GM12891 (cell line): Measurements from ENCODE around the gene DHRS3.
"Not testable (repeated sequence)": the region's sequence is repeated elsewhere in the genome, so short reads cannot be mapped to it uniquely, and the experiment has no call there.

Source experiments
- DNase-seq: peaks from one replicate; pipeline ENCODE4 v3.0.0; 2011; ENCODE audit warnings: low spot score; ENCODE audit not compliant: insufficient read length
- FAIRE-seq: peaks from 2 replicates; lab custom pipeline; 2011; peaks lifted over from hg19 to GRCh38; lab: Jason Lieb, UNC
- PAX5 ChIP-seq: IDR thresholded peaks from 2 replicates; pipeline ENCODE4 v1.6.1; 2011; ENCODE audit warnings: low read length, moderate library complexity, mild to moderate bottlenecking; ENCODE audit not compliant: insufficient read depth, severe bottlenecking
- POLR2A ChIP-seq: IDR thresholded peaks from 2 replicates; pipeline ENCODE4 v1.6.1; 2011; ENCODE audit warnings: low read depth, low read length, control low read depth
- POLR2AphosphoS5 ChIP-seq: IDR thresholded peaks from 2 replicates; pipeline ENCODE4 v1.6.1; 2011; ENCODE audit warnings: low read depth, low read length, control low read depth
- POU2F2 ChIP-seq: IDR thresholded peaks from 2 replicates; pipeline ENCODE4 v1.6.1; 2011; ENCODE audit warnings: low read depth, mild to moderate bottlenecking, control low read depth, low read length, moderate library complexity
- SPI1 ChIP-seq: IDR thresholded peaks from 2 replicates; pipeline ENCODE4 v1.6.1; 2011; ENCODE audit warnings: low read depth, low read length, control low read depth
- TAF1 ChIP-seq: IDR thresholded peaks from 2 replicates; pipeline ENCODE4 v1.6.1; 2011; ENCODE audit warnings: low read depth, low read length, control low read depth

DHRS3 gene

DNA sequence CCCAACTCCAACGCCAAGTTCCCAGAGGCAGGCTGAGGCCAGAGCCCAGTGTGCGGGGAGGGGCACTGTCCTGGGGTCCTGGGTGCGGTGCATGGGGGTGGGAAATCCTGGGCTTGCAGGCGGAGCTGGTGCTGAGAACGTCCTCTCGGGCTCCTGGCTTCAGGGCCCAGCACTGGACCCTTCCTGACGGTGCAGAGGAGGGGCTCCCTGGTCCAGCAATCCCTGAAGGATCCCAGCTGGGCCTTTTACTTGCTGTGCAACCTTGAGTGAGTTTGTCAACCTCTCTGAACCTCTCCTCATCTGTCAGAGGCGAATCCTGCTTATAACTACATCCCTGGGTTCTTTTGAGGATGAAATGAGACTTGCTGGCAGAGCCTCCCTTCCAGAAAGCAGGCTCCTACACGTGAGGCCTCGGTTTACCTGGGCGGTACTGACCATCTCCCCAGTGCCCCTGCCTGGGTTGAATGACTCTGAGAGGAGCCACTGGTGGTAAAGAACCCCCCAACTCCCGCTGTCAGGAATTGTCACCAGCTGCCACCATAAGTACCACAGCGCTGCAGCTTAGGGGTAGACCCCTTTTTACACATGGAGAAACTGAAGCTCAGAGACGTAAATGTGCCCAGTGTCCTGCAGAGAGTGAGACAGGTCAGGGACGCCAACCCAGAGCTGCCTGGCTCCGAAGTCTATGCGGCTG lies 77.3 kb downstream of the DHRS3 start:
- DNase-seq, result no peak
- no peak for FAIRE-seq
- TF ChIP-seq PAX5, result no peak
- no peak for TF ChIP-seq POLR2AphosphoS5
- TF ChIP-seq SPI1, result no peak
- TF ChIP-seq POU2F2, result no peak
- no peak for TF ChIP-seq TAF1
- no peak for TF ChIP-seq POLR2A

DNA sequence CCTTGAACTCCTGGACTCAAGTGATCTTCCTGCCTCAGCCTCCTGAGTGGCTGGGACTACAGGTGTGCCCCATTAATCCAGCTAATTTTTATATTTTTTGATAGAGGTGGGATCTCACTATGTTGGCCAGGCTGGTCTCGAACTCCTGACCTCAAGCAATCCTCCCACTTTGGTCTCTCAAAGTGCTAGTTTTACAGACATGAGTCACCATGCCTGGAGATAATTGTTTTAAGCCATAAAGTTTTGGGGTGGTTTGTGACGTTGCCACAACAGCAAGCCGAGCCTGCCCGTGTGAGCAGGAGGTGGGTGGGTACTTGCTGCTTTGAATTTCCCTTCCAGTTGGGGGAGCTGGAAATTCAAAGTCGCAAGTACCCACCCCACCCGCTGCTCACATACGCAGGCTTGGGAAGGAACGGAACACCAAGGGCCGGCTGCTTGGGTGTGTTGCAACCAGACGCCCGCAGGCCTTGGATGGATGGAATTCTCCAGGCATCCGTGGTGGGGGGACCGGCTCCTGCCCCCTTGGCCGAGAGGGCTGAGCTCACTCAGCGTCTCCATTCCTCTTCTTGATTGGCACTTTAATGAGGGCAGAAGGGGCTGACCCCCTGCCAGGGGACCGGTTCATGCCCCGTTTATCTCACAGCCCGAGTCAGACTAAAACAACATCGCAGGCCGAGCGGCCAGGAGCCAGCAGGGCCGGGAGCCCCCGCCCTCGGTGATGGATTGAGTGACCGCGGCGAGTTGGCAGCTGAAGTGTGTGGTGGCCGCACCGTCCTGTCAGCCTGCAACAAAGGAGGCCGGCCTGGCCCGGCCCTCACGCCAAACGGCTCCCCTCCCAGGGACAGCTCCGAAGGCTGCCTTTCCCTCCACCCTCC lies 78.1 kb downstream of the DHRS3 start:
- TF ChIP-seq POLR2AphosphoS5, result no peak
- no peak for TF ChIP-seq POLR2A
- TF ChIP-seq SPI1, result no peak
- TF ChIP-seq TAF1, result no peak
- no peak for TF ChIP-seq POU2F2
- TF ChIP-seq PAX5, result no peak
- FAIRE-seq (no peak), DNase-seq (no peak)

DNA sequence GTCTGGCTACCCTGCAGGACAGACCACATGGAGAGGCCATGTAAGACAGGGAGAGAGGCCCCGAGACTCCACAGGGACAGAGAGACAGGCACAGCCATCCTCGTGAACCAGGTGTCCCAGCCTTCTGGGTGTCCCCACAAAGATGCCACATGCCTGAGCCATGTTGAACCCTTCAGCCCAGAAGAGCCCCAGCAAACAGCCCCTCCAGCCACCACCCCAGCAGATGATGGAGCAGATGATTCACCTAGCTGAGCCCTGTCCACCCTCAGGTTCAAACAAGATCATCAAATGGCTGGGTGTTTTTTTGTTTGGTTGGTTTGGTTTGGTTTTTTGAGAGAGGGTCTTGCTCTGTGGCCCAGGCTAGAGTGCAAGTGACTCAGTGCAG lies 78.7 kb downstream of the DHRS3 start:
- TF ChIP-seq TAF1, result no peak
- TF ChIP-seq PAX5, result no peak
- TF ChIP-seq POLR2A, result no peak
- TF ChIP-seq POU2F2, result no peak
- TF ChIP-seq SPI1, result no peak
- no peak for TF ChIP-seq POLR2AphosphoS5
- DNase-seq (no peak), FAIRE-seq (no peak)

DNA sequence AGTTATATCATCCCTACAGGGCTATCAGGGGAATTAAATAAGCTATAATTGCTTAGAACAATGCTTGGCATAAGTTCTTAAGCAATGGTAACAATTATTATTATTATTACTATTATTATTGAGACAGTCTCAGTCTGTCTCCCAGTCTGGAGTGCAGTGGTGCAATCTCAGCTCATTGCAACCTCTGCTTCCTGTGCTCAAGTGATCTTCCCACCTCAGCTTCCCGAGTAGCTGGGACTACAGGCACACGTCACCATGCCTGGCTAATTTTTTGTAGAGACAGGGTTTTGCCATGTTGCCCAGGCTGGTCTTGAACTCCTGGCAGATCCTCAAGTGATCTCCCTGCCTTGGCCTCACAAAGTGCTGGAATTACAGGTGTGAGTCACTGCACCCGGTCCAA lies 79.5 kb downstream of the DHRS3 start:
- DNase-seq, FAIRE-seq: not testable (repeated sequence)

DNA sequence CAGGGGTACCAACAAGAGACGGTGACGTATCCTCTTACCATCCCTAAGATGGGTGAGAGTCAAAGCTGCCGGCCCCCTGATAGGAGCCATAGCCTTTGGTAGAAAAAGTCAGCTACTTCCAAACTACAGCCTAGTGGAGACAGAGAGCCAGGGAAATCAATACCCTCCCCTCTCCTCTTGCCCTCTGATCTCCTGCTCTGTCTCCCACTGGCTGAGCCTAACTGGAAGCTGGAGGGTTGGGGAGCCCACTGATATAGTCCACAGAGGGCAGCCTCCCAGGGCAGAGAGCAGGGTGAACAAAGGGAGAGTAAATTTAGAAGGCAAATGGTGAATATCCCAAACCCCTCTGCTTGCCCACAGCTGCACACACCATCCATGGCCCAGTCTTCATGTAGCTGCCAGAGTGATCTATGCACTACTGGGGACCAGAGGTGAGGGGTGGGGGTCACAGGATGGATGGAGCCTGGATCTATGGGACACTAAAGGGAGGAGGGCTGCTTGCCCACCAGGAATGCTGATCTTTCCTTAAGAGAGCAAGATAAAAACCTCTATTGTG lies 80.0 kb downstream of the DHRS3 start:
- TF ChIP-seq POU2F2, result no peak
- TF ChIP-seq SPI1, result no peak
- TF ChIP-seq POLR2AphosphoS5, result no peak
- no peak for TF ChIP-seq TAF1
- no peak for TF ChIP-seq POLR2A
- no peak for TF ChIP-seq PAX5
- DNase-seq, result no peak
- FAIRE-seq, result no peak

DNA sequence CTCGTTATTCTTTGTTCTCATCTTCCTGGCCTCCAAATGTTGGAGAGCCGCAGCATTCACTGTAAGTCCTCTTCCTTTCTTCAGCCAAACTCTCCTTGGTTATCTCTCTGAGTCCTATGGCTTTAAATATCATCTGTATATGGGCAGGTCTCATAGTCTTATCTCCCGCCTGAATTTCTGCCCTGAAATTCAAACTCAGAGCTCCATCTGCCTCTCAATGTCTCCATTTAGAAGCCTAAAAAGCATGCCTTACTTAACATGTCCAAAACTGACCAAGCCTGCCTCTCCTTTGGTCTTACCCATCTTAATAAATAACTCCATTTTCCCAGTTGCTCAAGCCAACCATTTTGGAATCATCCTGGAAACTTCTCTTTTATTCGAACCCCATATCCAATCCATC lies 80.7 kb downstream of the DHRS3 start:
- no peak for FAIRE-seq
- TF ChIP-seq TAF1, result no peak
- DNase-seq, result no peak

DNA sequence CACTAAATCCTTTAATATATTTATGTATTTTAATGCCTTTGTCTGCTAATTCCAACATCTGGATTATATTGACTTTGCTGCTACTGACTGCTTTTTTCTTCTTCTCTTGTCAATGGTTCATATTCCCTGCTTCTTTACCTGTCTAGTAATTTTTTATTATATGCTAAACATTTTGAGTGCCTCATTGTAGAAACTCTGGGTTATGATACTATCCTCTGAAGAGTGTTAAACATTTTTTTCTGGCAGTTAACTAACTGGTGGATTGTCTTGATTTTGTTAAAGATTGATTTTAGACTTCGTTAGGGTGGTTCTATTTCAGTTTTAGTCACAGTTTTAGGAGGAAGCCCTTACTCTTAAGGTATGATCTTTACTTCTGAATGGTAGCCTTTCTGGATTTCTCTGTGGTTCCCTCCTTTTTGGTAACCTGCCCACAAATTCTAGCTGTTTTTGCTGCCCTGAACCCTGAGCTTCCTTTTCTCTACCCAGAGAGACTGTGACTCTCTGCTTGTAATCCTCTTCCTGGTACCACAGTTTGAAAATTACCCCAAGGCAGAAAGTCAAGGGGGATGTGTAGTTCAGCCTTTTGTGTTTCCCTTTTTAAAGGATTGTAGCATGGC lies 81.9 kb downstream of the DHRS3 start:
- DNase-seq (no peak), FAIRE-seq (no peak)
- TF ChIP-seq TAF1, result no peak
- TF ChIP-seq SPI1, result no peak
- no peak for TF ChIP-seq POLR2A
- no peak for TF ChIP-seq PAX5
- no peak for TF ChIP-seq POLR2AphosphoS5
- TF ChIP-seq POU2F2, result no peak

DNA sequence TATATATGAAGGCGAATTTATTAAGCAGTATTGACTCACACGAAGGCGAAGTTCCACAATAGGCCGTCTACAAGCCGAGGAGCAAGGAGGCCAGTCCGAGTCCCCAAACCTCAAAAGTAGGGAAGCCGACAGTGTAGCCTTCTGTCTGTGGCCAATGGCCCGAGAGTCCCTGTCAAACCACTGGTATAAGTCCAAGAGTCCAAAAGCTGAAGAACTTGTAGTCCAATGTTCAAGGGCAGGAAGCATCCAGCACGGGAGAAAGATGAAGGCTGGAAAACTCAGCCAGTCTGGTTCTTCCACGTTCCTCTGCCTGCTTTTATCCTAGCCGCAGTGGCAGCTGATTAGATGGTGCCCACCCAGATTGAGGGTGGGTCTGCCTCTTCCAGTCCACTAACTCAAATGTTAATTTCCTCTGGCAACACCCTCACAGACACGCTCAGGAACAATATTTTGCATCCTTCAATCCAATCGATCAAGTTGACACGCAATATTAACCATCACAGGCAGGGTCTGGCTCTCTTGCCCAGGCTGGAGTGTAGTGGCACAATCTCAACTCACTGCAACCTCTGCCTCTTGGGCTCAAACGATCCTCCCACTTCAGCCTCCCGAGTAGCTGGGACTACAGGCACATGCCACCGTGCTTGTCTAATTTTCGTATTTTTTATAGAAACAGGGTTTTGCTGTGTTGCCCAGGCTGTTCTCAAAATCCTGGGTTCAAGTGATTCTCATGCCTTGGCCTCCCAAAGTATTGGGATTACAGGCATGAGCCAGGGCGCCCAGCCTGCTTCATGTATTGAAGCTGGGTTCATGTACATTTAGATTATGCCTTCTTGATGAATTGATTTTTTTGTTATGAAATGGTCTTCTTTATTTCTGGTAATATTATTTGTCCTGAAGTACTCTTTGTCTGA lies 85.3 kb downstream of the DHRS3 start:
- no peak for FAIRE-seq
- DNase-seq, result no peak
- TF ChIP-seq POLR2AphosphoS5 (no peak), POLR2A (no peak), SPI1 (no peak), PAX5 (no peak), TAF1 (no peak), POU2F2 (no peak)

DNA sequence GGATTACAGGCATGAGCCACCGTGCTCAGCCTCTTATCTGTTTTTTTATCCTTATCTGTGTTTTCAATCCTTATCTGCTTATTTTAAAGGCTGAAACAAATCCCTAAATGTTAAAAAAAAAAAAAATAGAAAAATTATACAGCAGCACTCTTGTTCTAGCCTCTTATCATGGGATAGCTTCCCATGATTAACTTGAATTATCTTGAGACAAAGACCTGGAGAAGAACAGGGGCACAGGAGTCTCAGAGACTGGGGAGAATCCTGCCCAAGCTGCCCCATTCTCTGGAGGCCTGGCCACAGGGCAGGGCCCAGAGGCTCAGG lies 86.9 kb downstream of the DHRS3 start:
- no peak for TF ChIP-seq POLR2A
- TF ChIP-seq POLR2AphosphoS5, result no peak
- TF ChIP-seq TAF1, result no peak
- no peak for TF ChIP-seq PAX5
- no peak for TF ChIP-seq SPI1
- TF ChIP-seq POU2F2, result no peak
- FAIRE-seq (no peak), DNase-seq (no peak)
